SU-DHL-6 (cell line): ENCODE data around the gene GADD45G.

Source experiments
- H2AFZ ChIP-seq: fragments of 200-600 bp; sonication (generic); 2 replicates; pipeline ENCODE4 v1.6.1; 2014; ENCODE audit warnings: low read depth, mild to moderate bottlenecking, moderate library complexity, mixed read lengths, antibody characterized with exemption, low read length; ENCODE audit not compliant: severe bottlenecking
- H3F3A ChIP-seq: fragments of 200-600 bp; shearing (Covaris generic); 2 replicates; pipeline ENCODE4 v1.6.0; 2016; ENCODE audit warnings: antibody characterized with exemption, mild to moderate bottlenecking; ENCODE audit not compliant: insufficient read depth
- H3K27ac ChIP-seq: fragments of 200-600 bp; sonication (generic); 2 replicates; pipeline ENCODE4 v1.5.1; 2016; ENCODE audit warnings: low read depth, mild to moderate bottlenecking, low read length, moderate library complexity, mixed read lengths
- H3K27me3 ChIP-seq: fragments of 200-600 bp; sonication (generic), shearing (Covaris generic); 2 replicates; pipeline ENCODE4 v1.6.0; 2014; ENCODE audit warnings: mild to moderate bottlenecking, low read length
- H3K36me3 ChIP-seq: fragments of 200-600 bp; sonication (generic); 2 replicates; pipeline ENCODE4 v1.6.1; 2014; ENCODE audit warnings: mild to moderate bottlenecking, low read length, mixed read lengths
- H3K4me2 ChIP-seq: fragments of 300-600, 200-600 bp; shearing (Covaris generic), sonication (generic); 2 replicates; pipeline ENCODE4 v1.6.0; 2014; ENCODE audit warnings: low read length, low read depth, mild to moderate bottlenecking; ENCODE audit not compliant: poor library complexity, severe bottlenecking
- H3K4me3 ChIP-seq: fragments of 200-600 bp; sonication (generic); 2 replicates; pipeline ENCODE4 v1.5.1; 2014; ENCODE audit warnings: antibody characterized with exemption, low read length, mild to moderate bottlenecking, mixed read lengths; ENCODE audit not compliant: insufficient read depth, poor library complexity, severe bottlenecking
- H3K79me2 ChIP-seq: fragments of 200-600 bp; sonication (generic); 2 replicates; pipeline ENCODE4 v1.6.1; 2014; ENCODE audit warnings: mild to moderate bottlenecking, low read length, moderate library complexity; ENCODE audit not compliant: insufficient read depth
- H3K9ac ChIP-seq: fragments of 200-600 bp; sonication (generic); 2 replicates; pipeline ENCODE4 v1.7.0; 2014; ENCODE audit warnings: mild to moderate bottlenecking, low read length
- H3K9me2 ChIP-seq: fragments of 200-600 bp; sonication (generic); replicated peaks from 2 replicates; pipeline ENCODE4 v1.6.1; 2014; ENCODE audit warnings: low read length; ENCODE audit not compliant: insufficient read depth
- H3K9me3 ChIP-seq: fragments of 200-600 bp; sonication (generic); 2 replicates; pipeline ENCODE4 v1.6.1; 2014; ENCODE audit warnings: low read length, mixed read lengths; ENCODE audit not compliant: insufficient read depth
- H4K20me1 ChIP-seq: fragments of 200-600 bp; sonication (generic); 2 replicates; pipeline ENCODE4 v1.6.1; 2014; ENCODE audit warnings: low read depth, mild to moderate bottlenecking, antibody characterized with exemption, low read length, moderate library complexity, mixed read lengths
- EZH2phosphoT487 ChIP-seq: fragments of 200-600 bp; sonication (generic), shearing (Covaris generic); conservative IDR thresholded peaks from 2 replicates; pipeline ENCODE4 v1.6.1; 2018; ENCODE audit warnings: mild to moderate bottlenecking, antibody characterized with exemption, low read length, moderate library complexity, mixed read lengths
- TF ChIP-seq, protein P1 (sequence below): fragments of 200-600 bp; sonication (generic); IDR thresholded peaks from one replicate; pipeline ENCODE4 v1.5.1; 2017; ENCODE audit warnings: antibody characterized with exemption, mild to moderate bottlenecking, low read length, moderate library complexity; ENCODE audit not compliant: insufficient read depth, poor library complexity, severe bottlenecking

GADD45G gene

DNA sequence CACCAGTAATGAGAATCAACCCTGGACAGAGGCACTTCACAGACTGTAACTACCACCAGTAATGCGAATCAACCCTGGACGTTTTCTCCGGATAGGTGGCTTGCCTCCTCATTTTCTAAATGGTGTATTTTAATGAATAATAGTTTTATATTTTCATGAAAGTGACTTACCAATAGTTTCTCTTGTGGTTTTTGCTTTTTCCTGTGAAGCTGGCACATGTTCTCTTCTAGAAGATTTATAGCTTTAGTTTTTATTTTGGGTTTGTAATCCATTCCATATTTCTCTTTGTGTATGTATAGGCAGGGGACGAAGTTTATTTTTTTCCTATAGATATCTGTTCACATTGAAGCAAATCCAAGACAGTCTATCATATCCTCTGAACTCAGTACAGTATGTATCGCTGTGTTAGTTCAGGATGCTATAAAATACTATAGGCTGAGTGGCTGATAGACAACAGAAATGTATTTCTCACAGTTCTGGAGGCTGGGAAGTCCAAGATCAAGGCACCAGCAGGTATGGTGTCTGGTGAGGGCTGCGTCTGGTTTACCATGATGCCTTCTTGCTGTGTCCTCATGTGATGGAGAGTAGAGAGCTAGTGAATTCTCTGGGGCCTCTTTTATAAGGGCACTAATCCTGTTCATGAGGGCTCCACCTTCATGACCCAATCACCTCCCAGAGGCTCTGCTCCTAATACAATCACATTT lies 46.5 kb upstream of the GADD45G start:
- Histone ChIP-seq H3K27ac (no peak overlapping the region), H3K4me2 (no peak overlapping the region), H4K20me1 (no peaks in the 10 kb centered on the region), H3K79me2 (no peaks in the 10 kb centered on the region), H3K9ac (no peak overlapping the region), H3K27me3 (no peaks in the 10 kb centered on the region), H3K36me3 (no peaks in the 10 kb centered on the region), H3K4me3 (no peak overlapping the region), H3K9me2 (no peaks in the 10 kb centered on the region), H3F3A (no peaks in the 10 kb centered on the region), H2AFZ (no peak overlapping the region), H3K9me3 (no peaks in the 10 kb centered on the region)
- TF ChIP-seq, protein P1, sequence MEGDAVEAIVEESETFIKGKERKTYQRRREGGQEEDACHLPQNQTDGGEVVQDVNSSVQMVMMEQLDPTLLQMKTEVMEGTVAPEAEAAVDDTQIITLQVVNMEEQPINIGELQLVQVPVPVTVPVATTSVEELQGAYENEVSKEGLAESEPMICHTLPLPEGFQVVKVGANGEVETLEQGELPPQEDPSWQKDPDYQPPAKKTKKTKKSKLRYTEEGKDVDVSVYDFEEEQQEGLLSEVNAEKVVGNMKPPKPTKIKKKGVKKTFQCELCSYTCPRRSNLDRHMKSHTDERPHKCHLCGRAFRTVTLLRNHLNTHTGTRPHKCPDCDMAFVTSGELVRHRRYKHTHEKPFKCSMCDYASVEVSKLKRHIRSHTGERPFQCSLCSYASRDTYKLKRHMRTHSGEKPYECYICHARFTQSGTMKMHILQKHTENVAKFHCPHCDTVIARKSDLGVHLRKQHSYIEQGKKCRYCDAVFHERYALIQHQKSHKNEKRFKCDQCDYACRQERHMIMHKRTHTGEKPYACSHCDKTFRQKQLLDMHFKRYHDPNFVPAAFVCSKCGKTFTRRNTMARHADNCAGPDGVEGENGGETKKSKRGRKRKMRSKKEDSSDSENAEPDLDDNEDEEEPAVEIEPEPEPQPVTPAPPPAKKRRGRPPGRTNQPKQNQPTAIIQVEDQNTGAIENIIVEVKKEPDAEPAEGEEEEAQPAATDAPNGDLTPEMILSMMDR, result no peak
- TF ChIP-seq EZH2phosphoT487, result no peak

DNA sequence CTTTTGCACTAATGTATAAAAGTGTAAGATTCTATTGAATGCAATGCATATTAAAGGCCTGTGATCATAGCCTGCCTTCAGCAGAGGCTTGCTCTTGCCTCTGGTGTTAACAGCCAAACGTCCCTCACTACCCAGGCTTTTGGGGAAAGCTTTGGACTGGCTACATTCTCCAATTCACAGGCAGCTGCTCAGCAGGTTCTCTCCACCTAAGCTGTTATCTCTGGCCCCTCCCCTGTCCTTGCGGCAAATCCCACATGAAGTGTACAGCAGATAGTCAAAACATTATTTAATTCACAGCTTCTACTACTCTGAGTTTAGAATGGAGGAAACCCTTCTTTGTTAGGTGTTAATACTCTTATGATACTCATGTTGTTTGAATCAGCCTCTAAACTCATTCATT lies 45.9 kb upstream of the GADD45G start:
- Histone ChIP-seq H3K4me3 (no peak overlapping the region), H3F3A (no peaks in the 10 kb centered on the region), H4K20me1 (no peaks in the 10 kb centered on the region), H3K9me3 (no peaks in the 10 kb centered on the region), H3K79me2 (no peaks in the 10 kb centered on the region), H3K9me2 (no peaks in the 10 kb centered on the region), H3K4me2 (no peak overlapping the region), H2AFZ (no peak overlapping the region), H3K27me3 (no peaks in the 10 kb centered on the region), H3K9ac (no peak overlapping the region), H3K36me3 (no peaks in the 10 kb centered on the region), H3K27ac (no peak overlapping the region)
- TF ChIP-seq, protein P1, result no peak
- TF ChIP-seq EZH2phosphoT487, result no peak

DNA sequence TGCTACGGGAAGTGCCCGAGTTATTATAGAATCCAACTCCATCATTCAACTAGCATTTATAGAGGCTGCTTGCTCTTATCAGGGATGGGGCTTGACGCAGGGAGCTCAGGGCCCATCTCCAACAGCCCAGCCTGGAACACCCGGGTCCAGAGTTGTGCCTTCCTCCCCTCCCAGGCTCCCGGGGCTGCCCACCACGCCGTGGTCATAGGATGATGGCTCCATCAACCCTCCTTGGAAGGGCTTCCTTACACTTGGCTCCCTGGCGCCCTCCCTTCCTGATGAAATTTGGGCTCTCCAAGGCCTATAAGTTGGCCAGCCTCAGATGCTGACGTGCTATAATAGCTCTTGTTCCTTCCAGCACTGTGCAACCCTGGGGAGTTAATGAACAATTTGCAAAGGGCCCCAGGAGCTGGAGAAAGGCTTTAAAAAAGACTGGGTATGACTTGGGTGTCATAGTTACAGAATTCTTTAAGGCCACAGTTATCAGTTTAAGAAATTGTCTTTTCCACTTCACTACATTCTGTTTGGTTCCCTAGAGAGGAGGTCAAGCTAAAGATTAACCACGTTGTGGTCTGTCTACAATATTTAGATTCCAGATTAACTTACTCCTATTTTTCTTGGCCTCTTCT lies 42.5 kb upstream of the GADD45G start:
- Histone ChIP-seq H3F3A (no peaks in the 10 kb centered on the region), H2AFZ (no peak overlapping the region), H3K9me2 (no peaks in the 10 kb centered on the region), H3K9ac (no peak overlapping the region), H4K20me1 (no peaks in the 10 kb centered on the region), H3K4me2 (no peak overlapping the region), H3K27me3 (no peaks in the 10 kb centered on the region), H3K27ac (no peak overlapping the region), H3K79me2 (no peaks in the 10 kb centered on the region), H3K36me3 (no peaks in the 10 kb centered on the region), H3K4me3 (no peak overlapping the region), H3K9me3 (no peaks in the 10 kb centered on the region)
- TF ChIP-seq, protein P1, result no peak
- no peak for TF ChIP-seq EZH2phosphoT487
